Measurements from ENCODE around the gene GDI1.

DNA sequence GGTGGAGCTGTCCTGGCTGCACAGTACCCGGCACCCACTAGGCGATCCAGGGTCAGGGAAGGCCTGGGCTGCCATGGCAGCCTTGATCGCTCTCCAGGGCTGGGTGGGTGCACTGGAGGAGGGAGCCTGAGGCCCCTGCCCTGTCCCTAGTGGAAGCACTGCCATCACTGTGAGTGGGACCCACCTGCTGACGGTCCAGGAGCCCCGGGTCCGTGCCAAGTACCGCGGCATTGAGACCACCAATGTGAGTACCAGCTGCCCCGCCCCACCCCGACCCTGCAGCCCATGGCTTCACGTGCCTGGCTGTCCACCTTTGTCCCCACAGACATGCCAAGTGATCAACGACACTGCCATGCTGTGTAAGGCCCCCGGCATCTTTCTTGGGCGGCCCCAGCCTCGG is 30.0 kb downstream of the GDI1 start:
- no peak for TF ChIP-seq TCF7 (IDR thresholded peaks at IDR 0.05; ENCODE audit: borderline replicate concordance)
- no peak for TF ChIP-seq CBFB (IDR thresholded peaks at IDR 0.05; ENCODE audit: low read depth)
- no peak for TF ChIP-seq CTCF (IDR thresholded peaks at IDR 0.05 in 2 of 3, conservative IDR thresholded peaks at IDR 0.05 in 1 of 3; ENCODE audit: control insufficient read depth in 2 of 3, extremely low read depth in 1 of 3, insufficient read depth in 1 of 3, low read depth in 3 of 3, low read length in 3 of 3)
- TF ChIP-seq RB1 (IDR thresholded peaks at IDR 0.05; ENCODE audit: borderline replicate concordance) = no peak
- no peak for TF ChIP-seq SMARCA5 (IDR thresholded peaks at IDR 0.05)
- TF ChIP-seq ETV6 (conservative IDR thresholded peaks at IDR 0.05 in 1 of 2, IDR thresholded peaks at IDR 0.05 in 1 of 2; ENCODE audit: borderline replicate concordance in 1 of 2, low read depth in 1 of 2) = no peak
- no peak for TF ChIP-seq CHD1 (IDR thresholded peaks at IDR 0.05; ENCODE audit: low read depth, low read length)
